Limb (tissue), 2 donors: ENCODE measurements around the gene OR2G3.

Experiments used
- DNase-seq, 2 donors: peaks; one replicate each; pipeline ENCODE4 v3.0.0-alpha.2; 2016; ENCODE audit errors: extremely low spot score in 2 of 2

The OR2G3 gene

DNA sequence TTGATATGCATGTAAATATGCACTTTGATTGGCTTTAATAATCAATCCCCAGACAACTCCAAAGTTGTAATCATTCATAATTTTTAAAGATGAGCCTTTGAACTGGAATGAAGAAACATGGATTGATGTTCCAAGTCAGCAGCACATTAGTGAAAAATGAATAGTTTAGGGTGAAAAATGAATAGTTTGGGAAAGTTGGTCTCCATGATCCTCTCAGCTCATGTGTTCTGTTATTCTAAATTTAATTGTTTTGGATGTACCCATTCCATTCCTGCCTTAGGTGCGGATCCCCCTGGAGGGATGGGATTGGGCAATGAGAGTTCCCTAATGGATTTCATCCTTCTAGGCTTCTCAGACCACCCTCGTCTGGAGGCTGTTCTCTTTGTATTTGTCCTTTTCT lies at the start of gene OR2G3:
OR2G3 (plus strand) TSS at position 301 of the 400 bp plus-strand sequence; CDS start at position 301, 0 bp downstream.
- no peak for DNase-seq

DNA sequence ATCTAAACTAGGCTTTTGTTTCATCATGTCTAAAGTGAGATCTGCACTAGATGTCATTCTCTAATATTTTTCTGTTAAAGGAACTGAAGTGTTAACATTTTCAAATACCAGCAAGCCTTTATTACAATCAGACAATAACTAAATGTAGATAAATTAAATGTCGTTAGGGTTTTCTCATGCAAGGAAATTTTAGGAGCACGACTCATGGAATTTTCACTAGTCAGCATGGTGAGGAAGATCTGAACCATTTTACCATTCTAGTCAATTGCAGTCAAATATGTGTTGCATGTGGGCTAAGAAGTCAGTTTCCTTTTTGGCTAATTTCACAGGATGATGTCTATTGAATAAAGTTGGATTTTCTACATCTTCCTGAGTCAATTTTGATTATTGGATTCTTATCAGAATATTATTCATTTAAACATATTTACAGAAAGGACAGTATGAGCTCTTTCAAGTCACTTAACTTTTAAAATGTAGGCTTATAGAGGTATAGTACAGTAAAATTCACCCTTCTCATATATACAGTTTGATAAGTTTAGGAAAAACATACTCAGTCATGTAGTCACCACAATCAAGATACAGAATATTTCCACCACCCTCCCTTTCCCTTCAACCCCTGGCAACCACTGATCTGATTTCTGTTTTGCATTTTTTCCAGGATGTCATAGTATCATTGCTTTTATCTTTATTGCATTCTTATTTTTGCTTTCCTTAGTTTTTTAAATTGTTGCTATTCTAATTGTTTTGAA lies 47.3 kb upstream of the OR2G3 start:
- no peak for DNase-seq

DNA sequence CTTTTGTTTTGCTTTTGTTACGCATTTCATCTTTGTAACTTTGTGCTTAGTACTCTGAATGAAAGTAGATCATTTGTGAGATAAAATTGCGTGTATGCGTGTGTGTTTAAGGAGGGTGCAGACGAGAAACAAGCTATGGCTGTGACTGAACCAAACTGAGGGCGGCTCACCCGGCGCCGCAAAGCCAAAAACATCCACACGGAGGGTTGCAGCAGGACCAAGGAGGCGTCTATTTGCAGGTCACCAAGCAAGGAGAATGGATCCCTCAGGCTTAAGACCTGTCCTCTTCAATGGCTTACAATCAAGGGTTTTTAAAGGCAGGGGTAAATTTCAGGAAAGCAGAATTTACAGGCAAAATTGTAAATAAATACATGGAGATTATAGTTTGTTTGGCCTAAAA lies 43.7 kb upstream of the OR2G3 start:
- DNase-seq = no peak

DNA sequence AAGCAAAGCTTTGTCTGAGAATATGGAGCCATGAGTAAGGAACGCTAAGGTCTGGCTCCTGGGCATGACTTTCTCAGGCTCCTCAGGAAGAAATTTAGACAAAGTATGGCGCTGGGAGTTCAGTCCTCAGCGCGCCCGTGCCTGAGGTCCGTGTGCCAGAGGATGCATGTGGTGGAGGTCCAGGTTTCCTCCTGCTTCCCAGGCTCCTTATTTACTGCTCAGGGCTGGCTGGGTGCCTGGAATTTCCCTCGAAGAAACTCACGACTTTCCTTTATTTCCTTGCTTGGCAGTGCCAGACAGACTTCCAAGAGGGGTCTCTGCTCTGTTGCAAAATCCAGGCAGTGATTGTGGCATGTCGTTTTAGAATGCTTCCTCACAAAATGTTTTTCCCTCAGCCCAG lies 43.2 kb upstream of the OR2G3 start:
- no peak for DNase-seq

DNA sequence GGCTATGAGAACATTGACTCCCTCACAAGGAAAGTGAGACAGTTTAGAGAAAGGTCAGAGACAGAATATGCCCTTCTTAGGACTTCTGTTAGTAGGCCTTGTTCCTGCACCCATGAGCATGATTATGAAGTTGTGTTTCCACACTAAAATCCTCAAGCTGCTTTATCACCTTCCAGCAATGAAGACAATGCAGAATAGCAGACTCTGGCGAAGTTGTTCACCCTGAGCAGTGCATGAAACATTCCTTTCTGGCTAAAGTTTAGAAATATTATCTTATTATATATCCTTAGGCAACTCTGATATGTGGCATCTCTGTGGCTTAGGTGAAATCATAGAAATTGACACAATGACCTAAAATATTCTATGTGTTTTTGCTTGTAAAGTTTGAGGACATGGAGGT lies 31.1 kb upstream of the OR2G3 start:
- DNase-seq = no peak

DNA sequence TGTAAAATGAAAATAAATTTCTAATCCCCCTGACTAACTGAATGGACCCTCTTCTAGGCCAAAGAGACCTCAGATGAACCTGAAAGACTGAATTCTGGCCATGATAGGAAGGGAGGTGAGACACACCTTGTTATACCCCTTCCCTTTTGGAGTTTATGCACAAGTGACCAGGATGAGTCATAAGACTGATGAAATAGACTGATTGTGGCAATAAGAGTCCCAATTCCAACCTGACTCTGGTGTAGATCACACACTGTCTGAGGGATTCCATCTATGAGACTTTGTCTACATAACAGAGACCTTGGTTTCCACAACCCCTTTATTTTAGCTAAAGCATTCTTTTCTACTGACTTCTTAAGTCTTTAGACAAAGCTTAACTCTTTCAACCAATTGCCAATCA lies 30.7 kb upstream of the OR2G3 start:
- no peak for DNase-seq

DNA sequence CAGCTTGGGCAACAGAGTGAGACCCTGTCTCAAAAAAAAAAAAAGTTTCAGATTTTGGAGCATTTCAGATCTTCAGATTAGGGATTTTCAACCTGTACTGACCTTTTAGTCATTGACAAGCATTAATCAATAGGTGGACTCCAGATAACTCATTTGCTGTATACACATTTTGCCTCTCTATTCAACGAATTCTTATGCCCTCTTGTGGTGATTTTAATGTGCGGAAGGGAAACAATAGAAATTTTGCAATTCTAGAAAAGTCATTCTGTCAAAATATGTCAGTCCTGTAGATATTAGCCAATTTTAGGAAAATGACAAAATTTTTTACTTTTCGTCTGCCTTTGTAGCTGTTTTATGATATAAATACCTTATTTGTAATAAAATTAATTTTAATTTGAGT lies 28.9 kb upstream of the OR2G3 start:
- DNase-seq = peak in 1 of 2 donors; percentile 8

DNA sequence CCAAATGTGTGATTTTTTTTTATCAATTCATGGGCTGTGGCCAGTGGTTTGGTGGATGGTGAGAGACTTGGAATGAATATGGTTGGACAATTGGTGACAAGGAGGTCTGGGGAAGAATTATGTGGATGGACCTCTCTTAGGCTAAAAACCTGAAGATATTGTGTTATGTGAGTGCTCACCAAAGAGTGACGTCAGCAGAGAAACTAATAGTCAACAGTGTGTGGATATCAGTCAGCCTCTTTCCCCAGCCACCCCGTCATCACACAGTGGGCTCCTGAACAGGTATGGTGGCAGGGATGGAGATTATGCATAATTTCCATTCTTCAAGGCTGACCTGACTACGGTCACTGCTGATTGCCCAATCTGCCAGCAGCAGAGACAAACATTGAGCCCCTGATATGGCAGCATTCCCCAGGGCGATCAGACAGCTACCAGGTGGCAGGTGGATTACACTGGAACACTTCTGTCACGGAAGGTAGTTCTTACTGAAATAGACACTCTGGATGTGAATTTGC lies 26.4 kb upstream of the OR2G3 start:
- DNase-seq = no peak

DNA sequence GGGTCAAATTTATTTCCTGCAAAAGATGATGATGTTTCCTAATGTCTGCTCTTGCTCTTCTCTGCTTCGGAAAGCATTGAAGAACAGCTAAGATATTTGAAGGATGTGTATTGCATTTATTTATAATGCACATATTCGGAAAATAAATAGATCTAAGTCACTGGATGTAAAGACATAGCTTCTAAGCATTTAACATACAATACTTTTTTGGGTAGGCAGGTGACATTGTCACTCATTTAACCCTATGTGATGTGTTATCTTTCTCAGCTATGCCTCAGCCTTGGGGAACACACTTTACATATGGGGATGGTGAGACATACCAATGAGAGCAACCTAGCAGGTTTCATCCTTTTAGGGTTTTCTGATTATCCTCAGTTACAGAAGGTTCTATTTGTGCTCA lies 17.3 kb upstream of the OR2G3 start, which contains the start of gene OR2G2:
OR2G2 (plus strand) TSS at position 301 of the 400 bp plus-strand sequence; CDS start at position 301, 0 bp downstream.
- DNase-seq = no peak

DNA sequence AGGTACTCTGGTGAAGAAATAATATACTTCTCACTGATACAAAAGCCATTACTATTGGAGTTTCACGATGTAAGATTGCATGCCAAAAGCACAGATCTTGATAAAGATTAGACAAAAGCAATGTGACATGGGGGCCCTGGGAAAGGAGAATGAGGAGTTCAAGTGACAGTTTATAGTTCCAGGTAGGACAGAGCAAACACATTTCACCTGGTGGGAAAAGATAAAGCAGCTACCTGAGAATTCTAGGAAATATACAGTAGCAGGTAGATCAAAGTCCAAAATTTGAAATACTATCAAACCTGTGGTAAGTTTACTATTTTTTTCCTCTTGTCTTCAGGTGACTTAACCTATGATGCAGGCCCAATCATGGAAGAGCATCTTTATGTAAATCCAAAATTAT lies 8.0 kb downstream of the OR2G3 start:
- no peak for DNase-seq

DNA sequence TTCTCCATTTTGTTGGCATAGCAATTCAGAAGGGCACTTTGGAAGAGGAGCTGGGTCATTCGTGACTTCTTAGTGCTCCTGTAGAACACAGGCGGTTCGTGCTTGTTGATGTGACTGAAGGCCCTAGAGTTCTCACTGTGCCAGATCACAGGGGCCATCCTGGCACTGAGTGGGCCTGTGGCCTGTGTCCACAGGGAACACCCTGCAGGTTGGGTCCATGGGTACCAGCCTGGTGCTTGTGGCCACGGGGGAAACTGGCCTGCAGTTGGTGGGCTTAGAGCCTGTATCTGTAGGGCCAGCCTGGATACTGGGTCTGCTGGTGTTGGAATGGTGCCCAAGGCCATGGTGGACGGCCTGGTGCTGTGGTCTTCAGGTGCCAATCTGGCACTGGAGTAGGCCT lies 9.2 kb downstream of the OR2G3 start:
- no peak for DNase-seq

DNA sequence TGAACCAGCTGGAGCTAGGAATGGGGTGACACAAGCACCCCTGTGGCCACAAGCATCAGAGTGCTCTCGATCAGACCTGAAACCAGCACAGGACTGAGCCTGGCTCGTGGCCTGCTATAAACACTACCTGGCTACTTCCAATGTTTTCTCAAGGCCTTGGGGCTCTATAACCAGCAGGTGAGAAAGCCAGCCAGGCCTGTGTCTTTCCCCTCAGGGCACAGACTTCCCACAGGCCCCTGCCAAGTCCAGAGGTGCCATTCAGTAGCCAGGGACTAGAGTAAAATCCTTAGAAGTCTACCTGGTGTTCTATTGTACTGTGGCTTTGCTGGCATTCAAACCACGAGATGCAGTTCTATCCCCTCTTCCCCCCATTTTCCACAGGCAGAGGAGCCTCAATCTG lies 22.6 kb downstream of the OR2G3 start:
- DNase-seq = no peak

DNA sequence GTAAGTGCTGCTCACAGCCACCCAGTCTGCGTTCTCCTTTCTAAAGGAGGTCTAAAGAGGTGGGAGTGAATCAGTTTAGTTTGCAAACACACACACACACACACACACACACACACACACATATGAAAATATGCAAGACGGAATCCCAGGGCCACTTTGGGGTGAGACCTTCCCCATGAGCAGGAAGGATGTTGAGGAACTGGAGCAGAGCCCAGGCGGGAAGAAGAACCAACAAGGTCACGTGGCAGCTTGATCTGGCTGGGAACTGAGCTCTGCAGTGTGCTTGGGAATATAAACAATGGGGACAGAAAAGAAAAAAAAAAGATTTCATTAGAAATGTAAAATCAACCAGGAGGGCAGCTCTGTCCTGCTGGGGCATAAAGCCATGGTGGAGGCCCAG lies 32.6 kb downstream of the OR2G3 start:
- no peak for DNase-seq

DNA sequence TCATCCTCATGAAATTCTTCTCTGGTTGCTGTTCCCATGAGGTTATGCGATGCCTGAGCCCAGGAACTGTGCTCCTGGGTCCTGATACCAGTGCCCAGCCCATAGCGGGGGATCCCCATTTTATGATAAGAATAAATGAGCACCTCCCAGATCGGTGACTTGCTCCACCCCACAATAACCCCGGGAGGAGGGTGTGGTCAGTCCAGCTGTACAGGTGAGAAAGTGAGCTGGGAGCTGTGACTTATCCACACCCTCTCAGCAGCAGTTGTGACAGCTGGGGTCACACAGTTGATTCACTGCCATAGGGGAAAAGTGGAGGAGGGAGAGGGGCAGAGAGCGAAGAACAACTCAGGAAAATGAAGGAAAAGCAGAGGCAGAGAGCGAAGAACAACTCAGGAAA lies 33.4 kb downstream of the OR2G3 start:
- no peak for DNase-seq

DNA sequence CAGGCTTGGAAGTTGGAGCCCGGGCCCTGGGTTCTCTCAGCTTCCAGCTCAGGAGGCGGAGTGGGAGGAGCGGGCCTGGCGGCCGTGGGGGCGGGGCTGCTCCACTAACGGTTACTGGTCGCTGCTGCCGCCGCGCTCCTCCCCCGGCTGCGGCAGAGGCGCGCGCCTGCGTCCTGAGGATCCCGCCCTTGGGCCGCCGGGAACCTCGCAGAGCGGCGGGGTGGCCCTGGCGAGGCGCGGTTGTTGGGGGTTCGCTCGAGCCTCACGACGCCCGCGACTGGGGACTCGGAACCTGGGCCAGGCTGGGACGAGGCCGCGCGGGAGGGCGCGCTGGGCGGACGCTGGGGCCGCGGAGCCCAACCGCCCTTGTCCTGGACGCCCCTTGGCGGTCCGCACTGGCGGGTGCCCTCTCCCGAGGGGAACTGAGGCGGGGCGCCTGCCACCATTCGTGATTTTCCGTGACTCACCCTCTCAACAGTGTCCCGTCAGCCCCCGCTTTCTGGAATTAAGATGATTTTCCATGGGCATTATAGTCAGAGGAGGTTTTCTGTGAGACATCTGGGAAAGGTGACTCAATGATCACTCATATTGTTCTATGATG lies 34.1 kb downstream of the OR2G3 start:
- peak; percentile 83 to 84 for DNase-seq

DNA sequence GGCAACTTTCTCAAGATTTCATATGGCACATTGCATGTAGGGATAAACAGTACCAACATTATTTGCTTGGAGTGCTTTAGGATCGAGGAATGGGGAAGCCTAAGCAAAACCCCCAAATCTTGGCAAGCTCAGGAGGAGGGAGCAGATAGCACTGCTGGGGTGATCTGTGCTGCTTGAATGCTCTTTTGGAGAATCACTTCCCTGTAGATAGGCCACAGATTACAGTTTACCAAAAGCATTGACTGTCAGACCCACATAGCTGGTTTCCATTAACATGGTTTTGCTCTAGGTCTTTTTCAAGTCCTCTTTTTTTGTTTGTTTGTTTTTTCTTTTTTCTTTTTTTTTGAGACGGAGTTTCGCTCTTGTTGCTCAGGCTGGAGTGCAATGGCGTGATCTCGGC lies 37.4 kb downstream of the OR2G3 start:
- DNase-seq = no peak

DNA sequence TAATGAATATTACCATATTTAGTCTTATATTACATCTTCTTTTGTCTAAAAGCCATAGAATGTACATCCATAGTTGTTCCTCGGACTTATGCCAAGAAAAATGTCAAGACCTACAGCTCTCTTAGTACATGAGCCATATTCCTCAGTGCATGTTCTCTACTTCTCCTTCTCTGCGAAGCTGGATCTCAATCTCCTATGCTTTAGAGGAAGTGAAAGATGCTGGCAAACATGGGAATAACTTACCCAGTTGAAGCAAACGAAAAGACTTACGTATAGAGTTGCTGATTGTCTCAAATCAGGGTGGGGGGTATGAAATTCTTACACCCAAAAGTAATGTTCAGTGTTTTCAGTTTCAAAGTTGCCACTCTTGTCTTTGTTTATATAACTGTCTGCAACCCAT lies 41.5 kb downstream of the OR2G3 start:
- no peak for DNase-seq

DNA sequence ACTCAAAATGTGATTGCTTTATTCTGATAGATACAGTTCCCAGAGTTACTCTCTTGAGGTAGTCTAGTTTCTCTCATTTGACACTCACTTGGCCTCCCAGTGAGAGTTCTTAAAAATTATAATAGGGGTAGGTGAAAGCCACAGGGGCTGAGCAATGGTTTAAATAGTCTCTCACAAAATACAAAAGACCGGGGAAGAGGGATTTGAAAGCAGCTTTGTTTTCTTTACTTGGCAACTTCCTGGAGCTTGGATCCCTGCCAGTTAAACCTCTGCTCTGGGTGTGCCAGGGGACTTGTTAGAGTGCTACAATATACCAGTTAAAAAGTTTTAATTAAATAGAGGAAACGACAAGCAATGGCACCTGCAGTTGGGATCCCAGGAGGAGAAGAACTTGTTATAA lies 42.5 kb downstream of the OR2G3 start:
- no peak for DNase-seq

DNA sequence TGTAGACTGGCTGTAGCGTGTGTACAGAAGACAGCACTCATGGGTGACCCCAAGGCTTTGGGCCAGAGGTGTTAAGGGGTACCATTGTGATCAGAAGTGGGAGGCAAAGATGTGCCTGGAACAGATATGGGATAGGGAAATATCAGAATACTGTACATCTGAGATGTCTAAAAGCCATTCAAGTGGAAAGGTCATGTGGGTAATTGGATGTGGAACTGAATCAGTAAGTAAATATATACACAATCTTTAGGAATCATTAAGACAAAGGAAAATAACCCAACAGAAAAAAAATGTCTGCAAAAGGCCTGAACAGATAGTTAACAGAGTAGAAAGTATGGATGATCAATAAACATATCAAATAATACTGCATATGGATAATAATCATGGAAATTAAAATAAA lies 47.7 kb downstream of the OR2G3 start:
- no peak for DNase-seq
